ENCODE results near the gene CCNY. TPM values are rescaled to one million over a fixed set of nuclear protein-coding genes. Genes with fewer than 3 reads are reported as not detected.

CCNY gene
- total RNA-seq, 3 donors from 2014 or later (not counting 1 experiment from before 2014, with no cell fraction given), result 71.0 to 87.2 (median 74.3) TPM

DNA sequence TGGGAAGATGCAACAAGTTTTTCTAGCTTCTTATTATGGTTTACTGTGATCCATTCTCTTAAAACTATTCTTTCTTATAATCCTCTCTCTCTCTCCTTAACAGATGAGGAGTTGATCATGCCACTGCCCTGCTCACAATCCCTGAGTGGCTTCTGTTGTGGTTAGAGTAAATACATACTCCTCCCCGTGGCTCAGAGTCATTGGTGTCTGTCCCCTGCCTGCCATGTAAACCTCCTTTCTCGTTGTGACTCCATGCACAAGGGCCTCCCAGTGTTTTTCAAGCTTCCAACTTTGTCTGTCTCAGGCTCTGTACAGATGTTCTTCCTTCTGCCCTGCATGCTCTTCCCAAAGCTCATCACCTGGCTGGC, 20.4 kb downstream of the CCNY start:
- no peak overlapping the region for H3K4me3 ChIP-seq (ENCODE audit: low read length)
- intact Hi-C loops (cut with micrococcal nuclease), result loop anchor here (10.0 kb wide), 1 partner anchor 88 kb away; no protein-coding TSS in a partner anchor
- H3K4me1 ChIP-seq (ENCODE audit: control insufficient read depth, insufficient read depth, low read length), result peaks cover 27% of the 10 kb centered on the region
- Mint-ChIP-seq H3K36me3 (no peaks in the 10 kb centered on the region), H3K27me3 (ENCODE audit: low read depth in 2 of 2) (no peaks in the 10 kb centered on the region), H3K4me1 (peaks cover 78 to 79% of the 10 kb centered on the region in 2 donors), H3K27ac (peak overlapping the region in 1 of 2 donors; percentile 47), H3K9me3 (no peaks in the 10 kb centered on the region), H3K4me3 (no peak overlapping the region)
- TF ChIP-seq, protein P1, sequence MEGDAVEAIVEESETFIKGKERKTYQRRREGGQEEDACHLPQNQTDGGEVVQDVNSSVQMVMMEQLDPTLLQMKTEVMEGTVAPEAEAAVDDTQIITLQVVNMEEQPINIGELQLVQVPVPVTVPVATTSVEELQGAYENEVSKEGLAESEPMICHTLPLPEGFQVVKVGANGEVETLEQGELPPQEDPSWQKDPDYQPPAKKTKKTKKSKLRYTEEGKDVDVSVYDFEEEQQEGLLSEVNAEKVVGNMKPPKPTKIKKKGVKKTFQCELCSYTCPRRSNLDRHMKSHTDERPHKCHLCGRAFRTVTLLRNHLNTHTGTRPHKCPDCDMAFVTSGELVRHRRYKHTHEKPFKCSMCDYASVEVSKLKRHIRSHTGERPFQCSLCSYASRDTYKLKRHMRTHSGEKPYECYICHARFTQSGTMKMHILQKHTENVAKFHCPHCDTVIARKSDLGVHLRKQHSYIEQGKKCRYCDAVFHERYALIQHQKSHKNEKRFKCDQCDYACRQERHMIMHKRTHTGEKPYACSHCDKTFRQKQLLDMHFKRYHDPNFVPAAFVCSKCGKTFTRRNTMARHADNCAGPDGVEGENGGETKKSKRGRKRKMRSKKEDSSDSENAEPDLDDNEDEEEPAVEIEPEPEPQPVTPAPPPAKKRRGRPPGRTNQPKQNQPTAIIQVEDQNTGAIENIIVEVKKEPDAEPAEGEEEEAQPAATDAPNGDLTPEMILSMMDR (IDR thresholded peaks at IDR 0.05), result no peak
- WGBS (ENCODE audit: insufficient coverage), result 20% methylated on average over 2 of the region's 2 CpGs
- no peak overlapping the region for H3K27ac ChIP-seq (ENCODE audit: low read length)
- ATAC-seq (no peak), DNase-seq (no peak)
- H3K36me3 ChIP-seq (ENCODE audit: control insufficient read depth, insufficient read depth, low read length), result no peaks in the 10 kb centered on the region
- no peaks in the 10 kb centered on the region for H3K9me3 ChIP-seq (ENCODE audit: control insufficient read depth, insufficient read depth, low read length)
- no peaks in the 10 kb centered on the region for H3K27me3 ChIP-seq (ENCODE audit: control insufficient read depth, insufficient read depth, low read length)

DNA sequence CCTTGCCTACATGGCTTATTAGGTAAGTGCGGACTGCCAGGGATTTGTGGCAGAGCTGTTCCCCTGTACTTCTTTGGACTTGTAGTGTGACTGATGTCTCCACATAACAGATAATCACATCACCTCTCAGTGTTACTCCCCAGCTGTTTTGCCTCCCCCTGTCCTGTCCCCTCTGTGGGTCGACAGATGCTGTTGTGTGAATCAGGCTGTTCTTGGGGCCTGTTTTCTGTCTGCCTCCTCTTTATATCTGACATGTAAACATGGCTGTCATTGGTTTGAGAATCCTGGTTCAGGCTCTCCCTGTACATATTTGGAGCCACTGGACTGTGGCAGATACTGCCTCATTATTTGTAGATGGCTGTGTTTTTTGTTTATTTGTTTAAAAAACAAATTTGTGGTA, 22.7 kb downstream of the CCNY start:
- H3K9me3 Mint-ChIP-seq, result no peaks in the 10 kb centered on the region
- DNase-seq (no peak), ATAC-seq (no peak)
- WGBS (ENCODE audit: insufficient coverage), result 75% methylated on average over 2 of the region's 2 CpGs
- no peaks in the 10 kb centered on the region for H3K36me3 Mint-ChIP-seq
- no peaks in the 10 kb centered on the region for H3K27me3 Mint-ChIP-seq (ENCODE audit: low read depth in 2 of 2)
- intact Hi-C loops (cut with micrococcal nuclease), result loop anchor here (10.0 kb wide), 1 partner anchor 86 kb away; no protein-coding TSS in a partner anchor
- H3K4me1 Mint-ChIP-seq, result peaks cover 70% of the 10 kb centered on the region in 2 donors
- TF ChIP-seq, protein P1 (IDR thresholded peaks at IDR 0.05), result no peak
- no peak overlapping the region for H3K27ac Mint-ChIP-seq
- no peak overlapping the region for H3K27ac ChIP-seq (ENCODE audit: low read length)
- H3K4me3 ChIP-seq (ENCODE audit: low read length), result no peak overlapping the region
- H3K4me3 Mint-ChIP-seq, result no peak overlapping the region
- peaks cover 12% of the 10 kb centered on the region for H3K4me1 ChIP-seq (ENCODE audit: control insufficient read depth, insufficient read depth, low read length)
- H3K27me3 ChIP-seq (ENCODE audit: control insufficient read depth, insufficient read depth, low read length), result no peaks in the 10 kb centered on the region
- H3K36me3 ChIP-seq (ENCODE audit: control insufficient read depth, insufficient read depth, low read length), result no peaks in the 10 kb centered on the region
- no peaks in the 10 kb centered on the region for H3K9me3 ChIP-seq (ENCODE audit: control insufficient read depth, insufficient read depth, low read length)

DNA sequence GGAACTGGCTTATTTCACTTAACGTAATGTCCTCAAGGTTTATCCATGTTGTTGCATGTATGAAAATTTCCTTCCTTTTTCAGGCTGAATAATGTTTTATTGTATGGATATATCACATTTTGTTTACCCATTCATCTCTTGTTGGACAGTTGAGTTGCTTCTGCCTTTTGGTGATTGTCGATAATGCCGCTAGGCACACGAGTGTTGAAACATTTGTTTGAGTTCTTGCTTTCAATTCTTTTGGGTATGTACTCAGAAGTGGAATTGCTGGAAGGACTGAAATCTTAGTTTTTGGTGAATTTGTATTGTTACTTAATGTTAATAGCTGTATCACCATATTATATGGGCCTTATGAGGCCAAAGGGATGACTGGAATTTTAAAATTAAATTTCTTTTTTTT, 23.6 kb downstream of the CCNY start:
- no peaks in the 10 kb centered on the region for H3K27me3 ChIP-seq (ENCODE audit: control insufficient read depth, insufficient read depth, low read length)
- Mint-ChIP-seq H3K4me1 (peaks cover 66 to 70% of the 10 kb centered on the region in 2 donors), H3K27me3 (ENCODE audit: low read depth in 2 of 2) (no peaks in the 10 kb centered on the region), H3K4me3 (no peak overlapping the region), H3K9me3 (no peaks in the 10 kb centered on the region), H3K36me3 (no peaks in the 10 kb centered on the region), H3K27ac (peak overlapping the region in 1 of 2 donors; percentile 3)
- intact Hi-C loops (cut with micrococcal nuclease), result loop anchor here (10.0 kb wide), 1 partner anchor 85 kb away; no protein-coding TSS in a partner anchor
- TF ChIP-seq, protein P1 (IDR thresholded peaks at IDR 0.05), result no peak
- no peak for DNase-seq
- WGBS (ENCODE audit: insufficient coverage), result 100% methylated on average over 4 of the region's 4 CpGs
- H3K9me3 ChIP-seq (ENCODE audit: control insufficient read depth, insufficient read depth, low read length), result no peaks in the 10 kb centered on the region
- peaks cover 12% of the 10 kb centered on the region for H3K4me1 ChIP-seq (ENCODE audit: control insufficient read depth, insufficient read depth, low read length)
- no peak overlapping the region for H3K27ac ChIP-seq (ENCODE audit: low read length)
- ATAC-seq, result no peak
- no peaks in the 10 kb centered on the region for H3K36me3 ChIP-seq (ENCODE audit: control insufficient read depth, insufficient read depth, low read length)
- H3K4me3 ChIP-seq (ENCODE audit: low read length), result no peak overlapping the region

DNA sequence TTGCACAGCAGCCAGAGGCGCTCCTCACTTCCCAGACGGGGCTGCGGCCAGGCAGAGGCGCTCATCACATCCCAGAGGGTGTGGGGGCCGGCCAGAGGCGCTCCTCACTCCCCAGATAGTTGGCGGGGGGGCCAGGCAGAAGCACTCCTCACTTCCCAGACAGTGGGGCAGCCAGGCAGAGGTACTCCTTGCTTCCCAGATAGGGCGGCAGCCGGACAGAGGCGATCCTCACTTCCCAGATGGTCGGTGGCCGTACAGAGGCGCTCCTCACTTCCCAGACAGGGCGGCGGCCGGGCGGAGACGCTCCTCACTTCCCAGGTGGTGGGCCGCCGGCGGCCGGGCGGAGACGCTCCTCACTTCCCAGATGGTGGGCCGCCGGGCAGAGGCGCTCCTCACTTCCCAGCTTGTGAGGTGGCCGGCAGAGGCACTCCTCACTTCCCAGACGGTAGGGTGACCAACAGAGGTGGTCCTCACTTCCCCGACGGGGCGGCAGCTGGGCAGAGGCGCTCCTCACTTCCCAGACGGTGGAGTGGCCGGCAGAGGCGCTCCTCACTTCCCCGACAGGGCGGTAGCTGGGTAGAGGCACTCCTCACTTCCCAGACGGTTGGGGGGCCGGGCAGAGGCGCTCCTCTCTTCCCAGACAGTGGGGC, 26.5 kb downstream of the CCNY start:
- TF ChIP-seq, protein P1 (IDR thresholded peaks at IDR 0.05), result no peak
- peaks cover 60 to 65% of the 10 kb centered on the region in 2 donors for H3K4me1 Mint-ChIP-seq
- no peak for DNase-seq
- H3K27ac ChIP-seq (ENCODE audit: low read length), result no peak overlapping the region
- no peaks in the 10 kb centered on the region for H3K36me3 ChIP-seq (ENCODE audit: control insufficient read depth, insufficient read depth, low read length)
- 95% methylated on average over 41 of the region's 41 CpGs for WGBS (ENCODE audit: insufficient coverage)
- no peak for ATAC-seq
- no peaks in the 10 kb centered on the region for H3K27me3 ChIP-seq (ENCODE audit: control insufficient read depth, insufficient read depth, low read length)
- no peaks in the 10 kb centered on the region for H3K4me1 ChIP-seq (ENCODE audit: control insufficient read depth, insufficient read depth, low read length)
- no peak overlapping the region for H3K27ac Mint-ChIP-seq
- H3K4me3 ChIP-seq (ENCODE audit: low read length), result no peak overlapping the region
- H3K9me3 ChIP-seq (ENCODE audit: control insufficient read depth, insufficient read depth, low read length), result no peaks in the 10 kb centered on the region
- intact Hi-C loops (cut with micrococcal nuclease), result no loop called here
- H3K9me3 Mint-ChIP-seq, result no peaks in the 10 kb centered on the region
- H3K4me3 Mint-ChIP-seq, result no peak overlapping the region
- no peaks in the 10 kb centered on the region for H3K36me3 Mint-ChIP-seq
- no peaks in the 10 kb centered on the region for H3K27me3 Mint-ChIP-seq (ENCODE audit: low read depth in 2 of 2)
